NB4 (cell line): ENCODE measurements around the gene OR2AK2.
"Not testable (repeated sequence)": the region's sequence is repeated elsewhere in the genome, so short reads cannot be mapped to it uniquely, and the experiment has no call there.

Source experiments
- DNase-seq: peaks from one replicate; pipeline ENCODE4 v3.0.0; 2010; ENCODE audit warnings: low read depth
- H3K4me3 ChIP-seq: one replicate; pipeline ENCODE4 v1.5.1; 2011; ENCODE audit warnings: mild to moderate bottlenecking, low read depth, low read length, moderate library complexity
- CTCF ChIP-seq: IDR thresholded peaks from one replicate; pipeline ENCODE4 v1.5.1; 2012; ENCODE audit warnings: low read depth, low read length
- MAX ChIP-seq: IDR thresholded peaks from 2 replicates; pipeline ENCODE4 v1.6.1; 2011; ENCODE audit warnings: low read depth, low read length
- MYC ChIP-seq: IDR thresholded peaks from 2 replicates; pipeline ENCODE4 v1.6.1; 2011; ENCODE audit warnings: low read depth, low read length
- POLR2A ChIP-seq: IDR thresholded peaks from 2 replicates; pipeline ENCODE4 v1.6.1; 2011; ENCODE audit warnings: mild to moderate bottlenecking; ENCODE audit not compliant: insufficient read length; ENCODE audit errors: extremely low read depth

Gene OR2AK2

GRCh38 chr1:247936415-247936814 lies 28.6 kb upstream of the OR2AK2 start:
- H3K4me3 ChIP-seq = no peak overlapping the region
- peak; percentile 7 for DNase-seq
- TF ChIP-seq CTCF (no peak), MAX (no peak), MYC (no peak), POLR2A (no peak)

- peak; percentile 83 for DNase-seq
- H3K4me3 ChIP-seq = not testable (repeated sequence)
- TF ChIP-seq CTCF = peak; percentile 80
These were observed 27.9 kb upstream of the OR2AK2 start for GRCh38 chr1:247936965-247937734.

- H3K4me3 ChIP-seq = no peak overlapping the region
- no peak for DNase-seq
- TF ChIP-seq CTCF (no peak), POLR2A (no peak), MAX (no peak), MYC (no peak)
These were observed 22.4 kb upstream of the OR2AK2 start for GRCh38 chr1:247942624-247943023.

GRCh38 chr1:247948558-247948957 lies 16.5 kb upstream of the OR2AK2 start, which contains the start of gene OR2L8:
Gene OR2L8, plus strand, starts transcription at chr1:247948858. Its CDS starts 0 bp downstream, at chr1:247948858.
- no peak for DNase-seq

GRCh38 chr1:247953408-247953807 lies 11.6 kb upstream of the OR2AK2 start:
- no peak for DNase-seq
- no peak overlapping the region for H3K4me3 ChIP-seq
- no peak for TF ChIP-seq MAX
- no peak for TF ChIP-seq POLR2A
- TF ChIP-seq MYC = no peak
- TF ChIP-seq CTCF = no peak

More at GRCh38 chr1:247948558-247948957, 16.5 kb upstream of the OR2AK2 start, which contains the start of gene OR2L8:
- TF ChIP-seq MYC (no peak), CTCF (no peak), MAX (no peak), POLR2A (no peak)
- H3K4me3 ChIP-seq = no peak within 1 kb of the TSS

GRCh38 chr1:247961791-247962190 lies 3.2 kb upstream of the OR2AK2 start:
- H3K4me3 ChIP-seq = no peak overlapping the region
- TF ChIP-seq MYC = no peak
- no peak for TF ChIP-seq MAX
- TF ChIP-seq CTCF = no peak
- TF ChIP-seq POLR2A = no peak

More at GRCh38 chr1:247961791-247962190, 3.2 kb upstream of the OR2AK2 start:
- no peak for DNase-seq
